ENCODE data around the gene NDST4. TPM values are rescaled to one million over a fixed set of nuclear protein-coding genes. Genes with fewer than 3 reads are reported as not detected.

NDST4 gene
- total and polyA plus RNA-seq, 4 donors, result not detected

DNA sequence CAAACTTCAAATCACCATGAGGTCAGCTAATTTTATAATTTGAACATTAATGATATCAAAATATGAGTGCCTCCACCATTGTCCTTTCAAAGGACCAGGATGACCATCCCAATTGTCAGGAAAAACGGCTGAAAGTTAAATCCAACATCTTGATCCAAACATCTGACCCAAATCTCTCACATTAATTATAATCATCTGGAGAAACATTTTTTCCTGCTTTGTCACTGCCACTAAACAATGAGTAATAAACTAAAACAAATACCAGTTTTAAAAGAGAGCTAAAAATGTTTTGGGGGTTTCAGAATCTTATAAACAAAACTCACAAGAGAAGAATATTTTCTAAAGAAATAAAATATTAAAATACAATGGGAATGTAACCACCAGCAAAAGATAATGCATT lies 45.7 kb upstream of the NDST4 start:
- Histone ChIP-seq H3K9ac (ENCODE audit: low read depth in 1 of 2, low read length in 2 of 2) (no peak overlapping the region), H3K4me3 (ENCODE audit: low read depth in 1 of 3, low read length in 3 of 3) (no peak overlapping the region), H3K9me3 (ENCODE audit: control insufficient read depth in 4 of 4, low read length in 3 of 4) (no peaks in the 10 kb centered on the region), H3K36me3 (ENCODE audit: control insufficient read depth in 4 of 4, insufficient read depth in 3 of 4, low read depth in 1 of 4, low read length in 3 of 4) (no peaks in the 10 kb centered on the region), H3K27ac (ENCODE audit: low read depth in 1 of 2, low read length in 2 of 2) (no peak overlapping the region), H3K27me3 (ENCODE audit: control insufficient read depth in 4 of 4, insufficient read depth in 4 of 4, low read length in 3 of 4) (peaks cover 0 to 2% (median 0%) of the 10 kb centered on the region in 4 donors), H3K4me1 (ENCODE audit: control insufficient read depth in 4 of 4, insufficient read depth in 4 of 4, low read length in 3 of 4) (no peaks in the 10 kb centered on the region)
- WGBS, result 71% methylated on average over 1 of the region's 1 CpG
- DNase-seq (ENCODE audit: low spot score), result no peak
- TF ChIP-seq TAF1 (conservative IDR thresholded peaks at IDR 0.05) (no peak), YY1 (IDR thresholded peaks at IDR 0.05) (no peak), RXRA (IDR thresholded peaks at IDR 0.05) (no peak), NR2F2 (IDR thresholded peaks at IDR 0.05) (no peak), GABPA (IDR thresholded peaks at IDR 0.05 in 1 of 2, conservative IDR thresholded peaks at IDR 0.05 in 1 of 2) (no peak), HNF4G (IDR thresholded peaks at IDR 0.05) (no peak), EGR1 (IDR thresholded peaks at IDR 0.05; ENCODE audit: low read depth in 2 of 2) (no peak)
- TF ChIP-seq, protein P1, sequence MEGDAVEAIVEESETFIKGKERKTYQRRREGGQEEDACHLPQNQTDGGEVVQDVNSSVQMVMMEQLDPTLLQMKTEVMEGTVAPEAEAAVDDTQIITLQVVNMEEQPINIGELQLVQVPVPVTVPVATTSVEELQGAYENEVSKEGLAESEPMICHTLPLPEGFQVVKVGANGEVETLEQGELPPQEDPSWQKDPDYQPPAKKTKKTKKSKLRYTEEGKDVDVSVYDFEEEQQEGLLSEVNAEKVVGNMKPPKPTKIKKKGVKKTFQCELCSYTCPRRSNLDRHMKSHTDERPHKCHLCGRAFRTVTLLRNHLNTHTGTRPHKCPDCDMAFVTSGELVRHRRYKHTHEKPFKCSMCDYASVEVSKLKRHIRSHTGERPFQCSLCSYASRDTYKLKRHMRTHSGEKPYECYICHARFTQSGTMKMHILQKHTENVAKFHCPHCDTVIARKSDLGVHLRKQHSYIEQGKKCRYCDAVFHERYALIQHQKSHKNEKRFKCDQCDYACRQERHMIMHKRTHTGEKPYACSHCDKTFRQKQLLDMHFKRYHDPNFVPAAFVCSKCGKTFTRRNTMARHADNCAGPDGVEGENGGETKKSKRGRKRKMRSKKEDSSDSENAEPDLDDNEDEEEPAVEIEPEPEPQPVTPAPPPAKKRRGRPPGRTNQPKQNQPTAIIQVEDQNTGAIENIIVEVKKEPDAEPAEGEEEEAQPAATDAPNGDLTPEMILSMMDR (IDR thresholded peaks at IDR 0.05; ENCODE audit: low read depth, low read length, missing input control), result no peak

DNA sequence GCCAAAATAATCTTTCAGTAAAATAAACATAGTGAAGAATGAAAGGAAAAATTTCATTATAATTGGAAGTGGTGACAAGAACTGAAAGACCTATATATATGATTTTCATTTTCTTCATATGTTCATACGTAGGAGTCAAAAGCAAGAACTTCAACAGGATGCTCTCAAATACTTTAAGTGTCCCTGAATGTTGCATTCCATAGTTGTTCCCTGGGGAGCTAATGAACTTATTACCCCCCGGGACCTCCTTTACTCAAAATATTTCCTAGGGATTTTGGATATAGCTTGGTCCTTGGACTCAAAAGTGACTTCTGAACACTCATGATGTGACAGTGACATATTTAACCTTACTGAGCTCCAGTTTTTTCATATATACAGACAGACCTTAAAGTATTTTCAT lies 44.9 kb upstream of the NDST4 start:
- 86% methylated on average over 2 of the region's 2 CpGs for WGBS
- H3K9me3 ChIP-seq (ENCODE audit: control insufficient read depth in 4 of 4, low read length in 3 of 4), result no peaks in the 10 kb centered on the region
- TF ChIP-seq, protein P2, sequence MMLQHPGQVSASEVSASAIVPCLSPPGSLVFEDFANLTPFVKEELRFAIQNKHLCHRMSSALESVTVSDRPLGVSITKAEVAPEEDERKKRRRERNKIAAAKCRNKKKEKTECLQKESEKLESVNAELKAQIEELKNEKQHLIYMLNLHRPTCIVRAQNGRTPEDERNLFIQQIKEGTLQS (IDR thresholded peaks at IDR 0.05), result no peak
- no peak for TF ChIP-seq YY1 (IDR thresholded peaks at IDR 0.05)
- TF ChIP-seq, protein P3, sequence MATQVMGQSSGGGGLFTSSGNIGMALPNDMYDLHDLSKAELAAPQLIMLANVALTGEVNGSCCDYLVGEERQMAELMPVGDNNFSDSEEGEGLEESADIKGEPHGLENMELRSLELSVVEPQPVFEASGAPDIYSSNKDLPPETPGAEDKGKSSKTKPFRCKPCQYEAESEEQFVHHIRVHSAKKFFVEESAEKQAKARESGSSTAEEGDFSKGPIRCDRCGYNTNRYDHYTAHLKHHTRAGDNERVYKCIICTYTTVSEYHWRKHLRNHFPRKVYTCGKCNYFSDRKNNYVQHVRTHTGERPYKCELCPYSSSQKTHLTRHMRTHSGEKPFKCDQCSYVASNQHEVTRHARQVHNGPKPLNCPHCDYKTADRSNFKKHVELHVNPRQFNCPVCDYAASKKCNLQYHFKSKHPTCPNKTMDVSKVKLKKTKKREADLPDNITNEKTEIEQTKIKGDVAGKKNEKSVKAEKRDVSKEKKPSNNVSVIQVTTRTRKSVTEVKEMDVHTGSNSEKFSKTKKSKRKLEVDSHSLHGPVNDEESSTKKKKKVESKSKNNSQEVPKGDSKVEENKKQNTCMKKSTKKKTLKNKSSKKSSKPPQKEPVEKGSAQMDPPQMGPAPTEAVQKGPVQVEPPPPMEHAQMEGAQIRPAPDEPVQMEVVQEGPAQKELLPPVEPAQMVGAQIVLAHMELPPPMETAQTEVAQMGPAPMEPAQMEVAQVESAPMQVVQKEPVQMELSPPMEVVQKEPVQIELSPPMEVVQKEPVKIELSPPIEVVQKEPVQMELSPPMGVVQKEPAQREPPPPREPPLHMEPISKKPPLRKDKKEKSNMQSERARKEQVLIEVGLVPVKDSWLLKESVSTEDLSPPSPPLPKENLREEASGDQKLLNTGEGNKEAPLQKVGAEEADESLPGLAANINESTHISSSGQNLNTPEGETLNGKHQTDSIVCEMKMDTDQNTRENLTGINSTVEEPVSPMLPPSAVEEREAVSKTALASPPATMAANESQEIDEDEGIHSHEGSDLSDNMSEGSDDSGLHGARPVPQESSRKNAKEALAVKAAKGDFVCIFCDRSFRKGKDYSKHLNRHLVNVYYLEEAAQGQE (IDR thresholded peaks at IDR 0.05), result no peak
- no peak for TF ChIP-seq RAD21 (IDR thresholded peaks at IDR 0.05)
- TF ChIP-seq HNF4A (conservative IDR thresholded peaks at IDR 0.05), result no peak
- TF ChIP-seq NR2F2 (IDR thresholded peaks at IDR 0.05), result no peak
- TF ChIP-seq, protein P1 (IDR thresholded peaks at IDR 0.05; ENCODE audit: low read depth, low read length, missing input control), result no peak
- TF ChIP-seq SP1 (IDR thresholded peaks at IDR 0.05), result no peak
- TF ChIP-seq, protein P4, sequence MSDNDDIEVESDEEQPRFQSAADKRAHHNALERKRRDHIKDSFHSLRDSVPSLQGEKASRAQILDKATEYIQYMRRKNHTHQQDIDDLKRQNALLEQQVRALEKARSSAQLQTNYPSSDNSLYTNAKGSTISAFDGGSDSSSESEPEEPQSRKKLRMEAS (IDR thresholded peaks at IDR 0.05), result no peak
- peaks cover 0 to 2% (median 0%) of the 10 kb centered on the region in 4 donors for H3K27me3 ChIP-seq (ENCODE audit: control insufficient read depth in 4 of 4, insufficient read depth in 4 of 4, low read length in 3 of 4)
- no peaks in the 10 kb centered on the region for H3K36me3 ChIP-seq (ENCODE audit: control insufficient read depth in 4 of 4, insufficient read depth in 3 of 4, low read depth in 1 of 4, low read length in 3 of 4)
- no peak overlapping the region for H3K4me3 ChIP-seq (ENCODE audit: low read depth in 1 of 3, low read length in 3 of 3)
- DNase-seq (ENCODE audit: low spot score), result no peak
- H3K4me1 ChIP-seq (ENCODE audit: control insufficient read depth in 4 of 4, insufficient read depth in 4 of 4, low read length in 3 of 4), result no peaks in the 10 kb centered on the region
- H3K27ac ChIP-seq (ENCODE audit: low read depth in 1 of 2, low read length in 2 of 2), result no peak overlapping the region
- no peak overlapping the region for H3K9ac ChIP-seq (ENCODE audit: low read depth in 1 of 2, low read length in 2 of 2)

Measured in liver (tissue), 9 donors.